Adipose tissue (tissue), 3 donors: Measurements from ENCODE around the gene FYCO1. TPM values are rescaled to one million over a fixed set of nuclear protein-coding genes. Genes with fewer than 3 reads are reported as not detected.

ENCODE experiments used
- H3K27ac ChIP-seq: one replicate; pipeline ENCODE4 v1.5.1; 2013; ENCODE audit warnings: low read depth, low read length
- WGBS, 3 donors: extraction: QIAGEN DNeasy Blood & Tissue Kit; methylation state at CpG; one replicate each; pipeline ENCODE4 v1.1.7; 2013; 5-methylcytosine and 5-hydroxymethylcytosine counted together
- polyA plus RNA-seq, 3 donors: library from polyadenylated mRNA; stranded (reverse); fragments of 200-250 nt; gene quantifications; one replicate each; pipeline ENCODE4 v1.2.3, GENCODE V29; 2013
- donor health status: healthy with polysubstance abuse.
- donor health status: Bipolar disorder and iron deficiency.
- donor health status: healthy.

The FYCO1 gene
- polyA plus RNA-seq, 3 donors: 7.0 to 17.4 (median 14.3) TPM

DNA sequence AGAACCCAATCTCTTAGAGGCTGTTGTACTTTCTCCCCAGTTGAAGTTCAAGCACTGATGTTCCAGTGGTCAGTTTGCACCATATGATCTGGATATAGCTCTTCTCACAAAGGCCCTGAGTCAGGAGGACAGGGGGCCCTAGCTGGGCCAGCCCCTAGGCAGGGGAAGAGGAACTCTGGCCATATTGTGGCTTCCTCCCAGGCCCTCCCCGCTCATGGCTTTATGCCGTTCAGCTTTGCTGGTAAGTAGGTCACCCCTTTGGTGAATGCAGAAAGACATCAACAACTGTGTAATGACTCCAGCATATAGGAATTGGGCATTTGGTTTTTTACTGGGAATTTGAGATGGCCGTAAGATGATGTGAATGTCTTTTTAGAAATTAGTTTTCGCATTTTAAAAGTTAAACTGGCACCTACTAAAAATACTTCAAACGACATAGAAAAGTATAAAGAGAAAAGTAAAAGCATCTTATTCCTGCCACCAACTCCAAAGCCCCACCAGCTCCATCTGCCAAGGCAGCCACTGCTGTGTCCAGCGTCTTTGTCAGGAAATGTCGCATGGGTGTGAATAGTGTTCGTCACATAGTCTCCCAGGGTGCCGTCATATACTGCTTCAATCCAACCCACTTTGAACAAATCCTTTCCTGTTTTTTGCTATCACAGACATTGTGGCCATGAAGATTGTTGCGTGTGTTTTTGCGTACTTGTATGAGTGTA is 84.0 kb downstream of the FYCO1 start:
- H3K27ac ChIP-seq: no peak overlapping the region
- WGBS, 3 donors: 88 to 93% (median 90%) methylated on average over 11 of the region's 11 CpGs

- WGBS, 3 donors: 71 to 74% (median 73%) methylated on average over 4 of the region's 4 CpGs
- H3K27ac ChIP-seq: no peak overlapping the region
Measured at GRCh38 chr3:45910892-45911291, 84.7 kb downstream of the FYCO1 start.

DNA sequence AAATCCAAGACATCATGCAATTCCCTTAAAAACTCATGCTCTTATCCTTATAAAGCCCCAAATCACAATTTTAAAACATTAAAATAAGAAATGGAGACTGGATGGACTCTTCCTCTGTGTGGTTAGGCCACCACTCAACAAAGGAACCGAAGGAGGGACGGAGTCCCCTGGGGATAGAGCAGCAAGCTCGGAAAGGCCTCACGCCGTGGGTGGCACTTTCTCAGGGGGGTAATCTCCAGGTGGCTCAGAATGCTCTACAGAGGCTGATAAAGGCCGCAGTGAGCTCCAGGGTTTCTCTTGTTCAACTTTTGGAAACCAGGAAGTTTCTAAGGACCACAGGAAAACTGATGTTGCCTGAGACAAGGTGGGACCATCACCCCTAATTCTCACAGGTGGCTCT is 86.1 kb downstream of the FYCO1 start:
- WGBS, 3 donors: 84 to 87% (median 86%) methylated on average over 6 of the region's 6 CpGs
- no peak overlapping the region for H3K27ac ChIP-seq

- WGBS, 3 donors: 88 to 92% (median 91%) methylated on average over 7 of the region's 7 CpGs
Measured at GRCh38 chr3:45908761-45909160, 86.9 kb downstream of the FYCO1 start.

GRCh38 chr3:45907769-45908705 is 87.6 kb downstream of the FYCO1 start:
- H3K27ac ChIP-seq: no peak overlapping the region
- whole genome bisulfite sequencing, 3 donors: 69 to 80% (median 72%) methylated on average over 13 of the region's 13 CpGs

More at GRCh38 chr3:45908761-45909160, 86.9 kb downstream of the FYCO1 start:
- no peak overlapping the region for H3K27ac ChIP-seq

DNA sequence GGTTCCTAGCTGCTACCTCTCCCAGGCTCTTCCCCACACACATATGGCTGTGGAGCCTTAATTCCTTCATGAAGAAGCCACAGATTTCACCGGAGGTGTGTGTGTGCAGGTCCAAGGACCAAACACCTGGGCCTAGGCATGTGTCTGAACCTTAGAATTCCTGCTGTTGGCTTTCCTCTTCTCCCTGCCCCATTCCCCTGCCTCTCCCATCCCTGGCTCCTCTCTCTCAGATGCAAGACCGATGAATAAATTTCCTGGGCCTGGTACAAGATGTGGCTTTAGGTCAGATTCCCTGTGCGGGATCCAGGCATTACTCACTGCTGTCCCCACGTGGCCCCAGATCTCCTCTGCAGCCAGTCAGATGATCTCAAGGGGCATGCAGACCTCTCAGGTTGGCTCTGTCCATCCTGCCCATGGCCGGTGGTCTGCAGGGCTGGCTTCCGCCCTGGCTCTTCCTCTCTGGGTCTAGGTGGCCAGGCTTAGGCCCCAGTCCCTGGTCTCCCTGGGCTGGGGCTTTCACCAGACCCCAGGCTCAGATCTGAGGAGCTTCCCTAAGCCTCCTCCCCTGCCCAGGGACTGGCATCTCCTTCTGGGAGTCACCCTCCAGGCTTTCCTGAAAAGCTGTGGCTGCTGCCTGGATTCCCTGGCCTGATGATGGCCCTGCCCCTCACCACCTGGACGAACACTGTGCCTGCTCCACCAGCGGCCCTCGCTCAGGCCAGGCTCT is 88.8 kb downstream of the FYCO1 start:
- 66 to 82% (median 78%) methylated on average over 9 of the region's 9 CpGs for whole genome bisulfite sequencing, 3 donors
- H3K27ac ChIP-seq: no peak overlapping the region

- WGBS, 3 donors: 75 to 92% (median 89%) methylated on average over 3 of the region's 3 CpGs
- H3K27ac ChIP-seq: no peak overlapping the region
Measured at GRCh38 chr3:45905755-45906154, 89.9 kb downstream of the FYCO1 start.

DNA sequence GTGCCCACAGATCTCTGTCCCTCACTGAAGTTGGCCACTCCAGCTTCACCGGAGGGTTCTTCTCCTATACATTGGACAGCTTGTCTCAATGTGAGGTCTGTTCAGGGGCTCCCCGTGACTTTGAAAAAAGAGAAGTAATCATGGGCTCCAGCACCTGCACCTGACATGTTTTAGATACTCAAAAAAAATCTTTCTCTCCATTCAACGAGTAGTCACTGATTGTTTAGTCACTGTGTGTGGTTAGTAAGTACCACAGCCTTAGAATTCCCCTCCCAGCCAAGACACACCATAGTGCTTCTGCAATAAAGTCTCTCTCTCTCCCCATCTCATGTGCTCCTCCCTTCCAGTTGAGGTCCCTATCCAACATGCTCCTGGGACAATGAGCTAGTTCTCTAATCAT is 90.7 kb downstream of the FYCO1 start:
- WGBS, 3 donors: 74 to 78% (median 78%) methylated on average over 3 of the region's 3 CpGs
- H3K27ac ChIP-seq: no peak overlapping the region

DNA sequence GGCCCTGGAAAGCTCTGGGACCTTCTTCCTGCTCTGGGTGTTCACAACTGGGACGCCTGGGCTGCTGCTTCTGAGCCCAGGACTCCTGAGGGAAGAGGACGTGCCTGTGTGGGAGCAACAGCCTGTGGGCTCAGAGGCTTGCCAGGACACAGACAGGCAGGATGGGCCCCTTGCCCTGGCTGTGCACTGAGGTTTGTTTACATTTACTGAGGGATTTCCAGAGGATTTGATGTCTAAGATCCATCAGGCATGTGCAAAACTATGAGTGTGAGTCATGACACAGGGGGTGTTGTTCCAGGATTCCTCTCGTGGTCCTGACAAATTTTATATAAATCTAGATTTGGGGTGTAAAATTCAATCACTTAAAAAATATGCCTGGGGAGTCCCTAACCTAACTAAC is 98.7 kb downstream of the FYCO1 start:
- no peak overlapping the region for H3K27ac ChIP-seq
- WGBS, 3 donors: 67 to 81% (median 70%) methylated on average over 3 of the region's 3 CpGs

GRCh38 chr3:45895686-45896468 is 99.7 kb downstream of the FYCO1 start:
- no peak overlapping the region for H3K27ac ChIP-seq
- WGBS, 3 donors: 92 to 95% (median 94%) methylated on average over 5 of the region's 5 CpGs

DNA sequence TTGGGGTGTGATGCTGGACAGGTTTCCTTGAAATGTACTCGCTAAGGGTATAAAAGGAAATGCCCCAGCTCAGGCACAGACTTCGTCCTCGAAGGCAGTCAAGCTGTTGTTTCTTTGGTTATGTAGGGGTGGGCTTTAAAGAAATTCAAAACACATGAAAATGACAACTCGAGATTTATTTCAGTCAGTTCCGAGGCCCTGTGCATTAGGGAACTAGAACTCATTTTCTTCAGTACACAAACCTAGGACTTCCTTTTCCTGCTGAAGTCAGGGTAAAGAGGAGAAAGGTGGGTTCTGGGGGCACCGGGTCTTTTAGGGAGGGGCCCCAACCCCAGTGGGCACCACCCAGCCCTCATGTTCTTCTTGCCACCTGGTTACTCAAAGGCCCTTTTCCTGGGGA is 101.6 kb downstream of the FYCO1 start:
- no peak overlapping the region for H3K27ac ChIP-seq
- WGBS, 3 donors: 44 to 75% (median 46%) methylated on average over 6 of the region's 6 CpGs

- 96 to 98% (median 97%) methylated on average over 1 of the region's 1 CpG for WGBS, 3 donors
- H3K27ac ChIP-seq: no peak overlapping the region
Measured at GRCh38 chr3:45892161-45892560, 103.5 kb downstream of the FYCO1 start.

- 31 to 39% (median 34%) methylated on average over 3 of the region's 3 CpGs for WGBS, 3 donors
- H3K27ac ChIP-seq: no peak overlapping the region
Measured at GRCh38 chr3:45890405-45890804, 105.2 kb downstream of the FYCO1 start.

DNA sequence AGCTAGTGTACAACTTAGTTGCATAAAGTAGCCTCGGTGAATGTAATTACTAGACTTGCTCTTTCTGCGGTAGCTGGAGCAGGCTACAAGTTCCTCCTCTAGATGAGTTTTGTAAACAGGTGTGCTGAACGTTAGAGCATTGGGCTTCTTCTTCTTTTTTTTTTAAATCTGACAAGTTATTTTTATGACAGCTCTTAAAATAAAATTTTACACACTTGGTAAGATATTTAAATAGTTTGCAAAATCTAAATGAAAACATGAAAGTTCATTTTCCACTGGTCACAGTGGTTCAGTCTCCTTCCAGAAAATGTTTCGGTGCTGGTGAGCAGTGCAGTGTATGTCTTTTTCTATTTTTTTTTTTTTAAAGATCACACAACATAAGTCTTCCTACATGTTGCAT is 106.3 kb downstream of the FYCO1 start:
- H3K27ac ChIP-seq: no peak overlapping the region
- WGBS, 3 donors: 66 to 86% (median 70%) methylated on average over 4 of the region's 4 CpGs

GRCh38 chr3:45887759-45888511 is 107.7 kb downstream of the FYCO1 start:
- no peak overlapping the region for H3K27ac ChIP-seq
- 68 to 80% (median 69%) methylated on average over 7 of the region's 7 CpGs for WGBS, 3 donors

GRCh38 chr3:45887285-45887684 is 108.3 kb downstream of the FYCO1 start:
- H3K27ac ChIP-seq: no peak overlapping the region
- 80 to 85% (median 80%) methylated on average over 4 of the region's 4 CpGs for WGBS, 3 donors

GRCh38 chr3:45885979-45886705 is 109.5 kb downstream of the FYCO1 start, which contains the start of gene CCR9:
TSS of gene CCR9 (plus strand) at chr3:45886543. CDS start at chr3:45894934, 8,391 bp downstream.
- WGBS, 3 donors: 75 to 92% (median 88%) methylated on average over 9 of the region's 9 CpGs

More at GRCh38 chr3:45885979-45886705, 109.5 kb downstream of the FYCO1 start, which contains the start of gene CCR9:
- H3K27ac ChIP-seq: no peak within 1 kb of the TSS
